Measurements from ENCODE around the gene DKC1. TPM values are rescaled to one million over a fixed set of nuclear protein-coding genes. Genes with fewer than 3 reads are reported as not detected.
"Not testable (repeated sequence)": the region's sequence is repeated elsewhere in the genome, so short reads cannot be mapped to it uniquely, and the experiment has no call there.

The DKC1 gene
- total RNA-seq, 1 experiment from 2014 or later = 107 TPM

DNA sequence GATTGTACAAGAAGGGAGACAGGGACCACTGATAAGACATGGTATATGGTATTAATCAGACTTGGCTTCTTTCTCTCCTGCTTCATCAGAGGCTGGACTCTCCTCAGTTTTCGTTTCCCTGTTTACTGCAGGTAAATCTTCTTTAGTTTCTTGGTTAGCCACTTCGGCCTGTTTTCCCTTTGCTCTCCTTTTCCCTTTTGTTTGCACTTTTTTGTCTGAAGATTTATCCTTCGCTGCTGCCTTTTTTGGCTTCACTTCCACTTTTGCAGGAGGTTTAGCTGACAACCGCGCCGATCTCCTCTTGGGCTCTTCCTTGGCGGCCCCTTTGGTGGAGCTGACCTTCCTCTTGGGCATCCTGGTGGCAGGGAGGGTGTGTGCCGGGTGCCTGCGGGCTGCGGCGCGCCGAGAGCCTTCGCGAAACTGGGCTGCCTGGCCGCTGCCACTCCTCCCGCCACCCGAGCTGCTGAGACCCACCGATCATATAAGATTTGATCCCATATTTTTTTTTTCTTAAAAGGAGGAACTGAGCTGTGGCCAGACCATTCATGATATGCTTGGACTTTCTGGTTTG is 54.5 kb downstream of the DKC1 start:
- H3K36me3 ChIP-seq (ENCODE audit: control insufficient read depth, insufficient read depth, low read length); H3K4me3 Mint-ChIP-seq (ENCODE audit: unreplicated experiment); H3K27ac Mint-ChIP-seq (ENCODE audit: unreplicated experiment); DNase-seq; H3K36me3 Mint-ChIP-seq (ENCODE audit: insufficient read depth, unreplicated experiment); CTCF ChIA-PET; H3K27me3 ChIP-seq (replicated peaks; ENCODE audit: control insufficient read depth, insufficient read depth, low read length); H3K4me3 ChIP-seq (ENCODE audit: low read depth, low read length); H3K27me3 Mint-ChIP-seq (ENCODE audit: insufficient read depth, unreplicated experiment); H3K4me1 Mint-ChIP-seq (ENCODE audit: low read depth, unreplicated experiment); BruUV-seq (replicated peaks); intact Hi-C loops (cut with micrococcal nuclease; ENCODE audit: unreplicated experiment); H3K4me1 ChIP-seq; H3K9me3 ChIP-seq; H3K9me3 Mint-ChIP-seq (ENCODE audit: unreplicated experiment): not testable (repeated sequence)
- POLR2A ChIA-PET = interaction anchor here (0.6 kb wide), 2 partner anchors 11 to 13 kb away, joined by 3 read pairs; no protein-coding TSS in a partner anchor

DNA sequence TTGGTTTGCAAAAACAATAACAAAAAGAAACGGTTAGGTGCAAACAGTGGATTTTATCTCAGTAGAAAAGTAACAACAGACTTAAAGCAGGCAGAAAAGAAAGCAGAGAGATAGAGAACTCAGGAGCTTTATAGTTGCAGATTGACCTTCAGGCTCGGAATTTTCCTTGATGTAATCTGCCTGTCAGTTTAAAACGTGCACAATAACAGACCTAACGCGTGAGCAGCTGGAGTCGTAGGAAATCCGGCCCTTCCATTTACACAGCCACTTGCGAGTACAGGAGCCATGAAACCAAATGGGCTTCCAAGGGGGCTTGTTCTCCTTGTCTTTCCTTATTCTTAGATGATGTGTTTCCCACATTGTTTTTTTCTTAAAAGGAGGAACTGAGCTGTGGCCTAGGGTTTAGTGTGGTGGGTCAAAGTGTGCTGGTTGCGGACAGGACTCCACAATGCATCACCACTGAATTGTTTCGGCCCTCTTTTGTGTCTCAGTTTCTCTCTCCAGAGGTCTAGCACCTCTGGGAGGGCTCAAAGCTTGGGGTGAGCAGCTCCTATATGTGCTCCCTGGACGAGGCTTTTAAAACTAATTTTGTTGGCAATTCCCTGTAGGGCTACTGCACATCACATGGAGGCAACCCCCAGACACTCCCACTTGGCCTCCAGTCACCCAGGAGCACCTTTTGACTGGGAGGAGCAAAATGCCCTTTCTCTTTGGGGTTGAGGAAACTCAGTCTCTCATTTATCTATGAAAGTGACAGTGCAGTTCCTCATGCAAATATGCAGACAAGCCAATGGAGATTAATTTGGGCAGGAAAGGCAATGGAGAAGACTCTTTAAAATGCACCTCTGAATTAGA is 56.5 kb downstream of the DKC1 start:
- no peak overlapping the region for H3K4me3 ChIP-seq (ENCODE audit: low read depth, low read length)
- Mint-ChIP-seq H3K4me3 (ENCODE audit: unreplicated experiment) (no peak overlapping the region), H3K27me3 (ENCODE audit: insufficient read depth, unreplicated experiment) (no peaks in the 10 kb centered on the region), H3K27ac (ENCODE audit: unreplicated experiment) (no peak overlapping the region), H3K4me1 (ENCODE audit: low read depth, unreplicated experiment) (no peaks in the 10 kb centered on the region), H3K9me3 (ENCODE audit: unreplicated experiment) (peaks cover 7% of the 10 kb centered on the region), H3K36me3 (ENCODE audit: insufficient read depth, unreplicated experiment) (no peaks in the 10 kb centered on the region)
- no peaks in the 10 kb centered on the region for H3K9me3 ChIP-seq
- H3K27me3 ChIP-seq (replicated peaks; ENCODE audit: control insufficient read depth, insufficient read depth, low read length) = no peaks in the 10 kb centered on the region
- TF ChIP-seq, protein P1, sequence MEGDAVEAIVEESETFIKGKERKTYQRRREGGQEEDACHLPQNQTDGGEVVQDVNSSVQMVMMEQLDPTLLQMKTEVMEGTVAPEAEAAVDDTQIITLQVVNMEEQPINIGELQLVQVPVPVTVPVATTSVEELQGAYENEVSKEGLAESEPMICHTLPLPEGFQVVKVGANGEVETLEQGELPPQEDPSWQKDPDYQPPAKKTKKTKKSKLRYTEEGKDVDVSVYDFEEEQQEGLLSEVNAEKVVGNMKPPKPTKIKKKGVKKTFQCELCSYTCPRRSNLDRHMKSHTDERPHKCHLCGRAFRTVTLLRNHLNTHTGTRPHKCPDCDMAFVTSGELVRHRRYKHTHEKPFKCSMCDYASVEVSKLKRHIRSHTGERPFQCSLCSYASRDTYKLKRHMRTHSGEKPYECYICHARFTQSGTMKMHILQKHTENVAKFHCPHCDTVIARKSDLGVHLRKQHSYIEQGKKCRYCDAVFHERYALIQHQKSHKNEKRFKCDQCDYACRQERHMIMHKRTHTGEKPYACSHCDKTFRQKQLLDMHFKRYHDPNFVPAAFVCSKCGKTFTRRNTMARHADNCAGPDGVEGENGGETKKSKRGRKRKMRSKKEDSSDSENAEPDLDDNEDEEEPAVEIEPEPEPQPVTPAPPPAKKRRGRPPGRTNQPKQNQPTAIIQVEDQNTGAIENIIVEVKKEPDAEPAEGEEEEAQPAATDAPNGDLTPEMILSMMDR (IDR thresholded peaks at IDR 0.05; ENCODE audit: insufficient read depth in 1 of 2, low read depth in 1 of 2, low read length in 1 of 2, severe bottlenecking in 1 of 2, unreplicated experiment in 1 of 2) = no peak
- no peaks in the 10 kb centered on the region for H3K4me1 ChIP-seq
- no TSS peak for BruUV-seq (replicated peaks)
- POLR2A ChIA-PET = no interaction called here
- H3K36me3 ChIP-seq (ENCODE audit: control insufficient read depth, insufficient read depth, low read length) = no peaks in the 10 kb centered on the region
- no peak for DNase-seq
- CTCF ChIA-PET = no interaction called here
- intact Hi-C loops (cut with micrococcal nuclease; ENCODE audit: unreplicated experiment) = no loop called here

DNA sequence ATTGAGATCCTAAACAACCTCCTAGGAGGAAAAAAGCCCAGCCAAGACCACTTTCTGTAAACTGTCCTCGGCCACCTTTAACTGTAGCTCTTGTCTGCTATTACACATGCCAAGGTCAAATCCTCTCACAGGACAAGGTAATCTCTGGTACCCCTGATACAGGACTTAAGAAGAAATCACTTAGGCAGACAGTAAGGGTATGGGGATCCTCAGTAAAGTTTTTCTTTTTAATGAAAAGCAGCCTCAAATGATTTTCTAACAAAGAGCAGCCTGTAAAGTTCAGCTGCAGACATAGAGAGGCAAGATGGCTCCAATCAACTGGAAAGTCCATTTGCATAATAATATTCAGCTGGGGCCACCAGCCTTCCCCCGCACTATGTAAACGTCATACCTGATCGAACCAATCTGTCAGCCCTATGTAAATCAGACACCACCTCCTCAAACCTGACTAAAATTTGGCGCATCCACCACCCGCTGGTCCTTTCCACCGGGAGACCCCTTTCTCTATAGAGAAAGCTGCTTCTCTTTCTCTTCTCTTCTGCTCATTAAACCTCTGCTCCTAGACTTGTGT is 57.2 kb downstream of the DKC1 start:
- Histone ChIP-seq H3K4me1 (no peaks in the 10 kb centered on the region), H3K27me3 (replicated peaks; ENCODE audit: control insufficient read depth, insufficient read depth, low read length) (no peaks in the 10 kb centered on the region), H3K4me3 (ENCODE audit: low read depth, low read length) (no peak overlapping the region), H3K36me3 (ENCODE audit: control insufficient read depth, insufficient read depth, low read length) (no peaks in the 10 kb centered on the region), H3K9me3 (no peaks in the 10 kb centered on the region)
- TF ChIP-seq, protein P1 (IDR thresholded peaks at IDR 0.05; ENCODE audit: insufficient read depth in 1 of 2, low read depth in 1 of 2, low read length in 1 of 2, severe bottlenecking in 1 of 2, unreplicated experiment in 1 of 2) = no peak
- H3K4me1 Mint-ChIP-seq (ENCODE audit: low read depth, unreplicated experiment) = no peaks in the 10 kb centered on the region
- POLR2A ChIA-PET = no interaction called here
- no peak overlapping the region for H3K4me3 Mint-ChIP-seq (ENCODE audit: unreplicated experiment)
- no peaks in the 10 kb centered on the region for H3K36me3 Mint-ChIP-seq (ENCODE audit: insufficient read depth, unreplicated experiment)
- CTCF ChIA-PET = no interaction called here
- DNase-seq = no peak
- peaks cover 7% of the 10 kb centered on the region for H3K9me3 Mint-ChIP-seq (ENCODE audit: unreplicated experiment)
- no peak overlapping the region for H3K27ac Mint-ChIP-seq (ENCODE audit: unreplicated experiment)
- BruUV-seq (replicated peaks) = no TSS peak
- no peaks in the 10 kb centered on the region for H3K27me3 Mint-ChIP-seq (ENCODE audit: insufficient read depth, unreplicated experiment)
- intact Hi-C loops (cut with micrococcal nuclease; ENCODE audit: unreplicated experiment) = no loop called here

Data from Caco-2 (cell line).